Right lung (tissue), 5 donors: ENCODE measurements around the gene MRPS14. TPM values are rescaled to one million over a fixed set of nuclear protein-coding genes. Genes with fewer than 3 reads are reported as not detected.
"Not testable (repeated sequence)": the region's sequence is repeated elsewhere in the genome, so short reads cannot be mapped to it uniquely, and the experiment has no call there.

Experiments
- DNase-seq, 2 donors: peaks; one replicate each; pipeline ENCODE4 v3.0.0-alpha.2; 2013
- polyA plus RNA-seq, 5 donors: library from polyadenylated mRNA; unstranded; fragments of 120-200 nt; gene quantifications; one replicate each; pipeline versions ENCODE4 v1.2.1 to v1.2.3, GENCODE V29; 2013; ENCODE audit warnings: inconsistent platforms in 1 of 5, low replicate concordance in 1 of 5; ENCODE audit not compliant: insufficient read length in 5 of 5, insufficient read depth in 1 of 5

The MRPS14 gene
- polyA plus RNA-seq, 5 donors = 40.7 to 55.2 (median 46.3) TPM

GRCh38 chr1:175034775-175035174 lies 11.6 kb upstream of the MRPS14 start:
- DNase-seq = no peak

- DNase-seq = no peak
These were observed 10.7 kb upstream of the MRPS14 start for GRCh38 chr1:175033953-175034352.

- no peak for DNase-seq
These were observed 1.5 kb upstream of the MRPS14 start for GRCh38 chr1:175024773-175025172.

GRCh38 chr1:175023922-175024242 lies 657 bp upstream of the MRPS14 start:
- not testable (repeated sequence) for DNase-seq

- DNase-seq = no peak
These were observed 3.7 kb downstream of the MRPS14 start for GRCh38 chr1:175019524-175019923.

- DNase-seq = no peak
These were observed 8.0 kb downstream of the MRPS14 start for GRCh38 chr1:175015243-175015642.

GRCh38 chr1:175013445-175013844 lies 9.8 kb downstream of the MRPS14 start:
- DNase-seq = no peak

- DNase-seq = no peak
These were observed 13.7 kb downstream of the MRPS14 start for GRCh38 chr1:175009532-175009931.

- DNase-seq = no peak
These were observed 18.0 kb downstream of the MRPS14 start for GRCh38 chr1:175005085-175005783.

- no peak for DNase-seq
These were observed 19.7 kb downstream of the MRPS14 start for GRCh38 chr1:175003521-175003920.

- DNase-seq = no peak
These were observed 20.2 kb downstream of the MRPS14 start for GRCh38 chr1:175002910-175003517.

GRCh38 chr1:175000697-175001187 lies 22.5 kb downstream of the MRPS14 start:
- no peak for DNase-seq

- DNase-seq = no peak
These were observed 23.1 kb downstream of the MRPS14 start, which contains the start of gene CACYBP for GRCh38 chr1:174999936-175000696. CACYBP (plus strand) TSS chr1:174999947; CDS start chr1:175000181, 234 bp downstream.

- DNase-seq = peak; percentile 100
These were observed 23.8 kb downstream of the MRPS14 start for GRCh38 chr1:174999216-174999935.

- DNase-seq = no peak
These were observed 24.5 kb downstream of the MRPS14 start for GRCh38 chr1:174998569-174999215.

- no peak for DNase-seq
These were observed 26.2 kb downstream of the MRPS14 start for GRCh38 chr1:174997041-174997440.

GRCh38 chr1:174996476-174996875 lies 26.7 kb downstream of the MRPS14 start:
- DNase-seq = no peak

GRCh38 chr1:174995916-174996315 lies 27.3 kb downstream of the MRPS14 start:
- DNase-seq = no peak

- no peak for DNase-seq
These were observed 28.1 kb downstream of the MRPS14 start for GRCh38 chr1:174995121-174995520.

- DNase-seq = no peak
These were observed 31.8 kb downstream of the MRPS14 start for GRCh38 chr1:174991473-174991872.

- peak in 1 of 2 donors; percentile 40 for DNase-seq
These were observed 32.7 kb downstream of the MRPS14 start for GRCh38 chr1:174990382-174990999.
